ENCODE data around the gene PYDC1. TPM values are rescaled to one million over a fixed set of nuclear protein-coding genes. Genes with fewer than 3 reads are reported as not detected.
A peak's percentile ranks its signal among the peaks of the same experiment; 100 is the strongest.

The PYDC1 gene
- total and polyA plus RNA-seq, 2 of the 13 experiments (the other 11 are each of a cell fraction or from before 2014, with no cell fraction given): not detected

- H3K9ac ChIP-seq (ENCODE audit: insufficient read depth, low read depth, low read length): no peak overlapping the region
- no peak overlapping the region for H3K27ac ChIP-seq (ENCODE audit: extremely low read length, insufficient read depth, low read length)
- H4K20me1 ChIP-seq (ENCODE audit: insufficient read depth, low read length): peaks cover 54% of the 10 kb centered on the region
- no peak overlapping the region for H2AFZ ChIP-seq (ENCODE audit: low read length)
- H3K4me2 ChIP-seq (ENCODE audit: low read depth, low read length): no peak overlapping the region
- no peaks in the 10 kb centered on the region for H3K9me3 ChIP-seq (ENCODE audit: low read length)
- H3K4me1 ChIP-seq (ENCODE audit: insufficient read depth, low read length): 0 out of 2 replicates have a peak, but pooled peaks cover 5% of the 10 kb centered on the region
- FAIRE-seq: no peak
- WGBS (ENCODE audit: low lambda C conversion rate): 96% methylated on average over 5 of the region's 5 CpGs
- in situ Hi-C loops (cut with HindIII; ENCODE audit: extremely low pct_ligation_motif_present, low pct_unique_long_range_greater_than_20kb): no loop called here
- intact Hi-C loops (cut with micrococcal nuclease; ENCODE audit: unreplicated experiment): no loop called here
- H3K79me2 ChIP-seq (ENCODE audit: insufficient read depth, low read length): peaks cover 2% of the 10 kb centered on the region
- no TSS peak for BruUV-seq (replicated peaks)
- H3K4me3 ChIP-seq (replicated peaks in 1 of 3; ENCODE audit: insufficient read depth in 1 of 3, low read depth in 2 of 3, low read length in 3 of 3): no peak overlapping the region
- no peaks in the 10 kb centered on the region for H3K27me3 ChIP-seq (ENCODE audit: control insufficient read depth in 1 of 2, insufficient read depth in 2 of 2, low read length in 2 of 2)
- CTCF ChIA-PET (ENCODE audit: low intra/inter-chr PET ratio, low total read pairs): no interaction called here
- no peak for DNase-seq (ENCODE audit: low spot score)
- peaks cover 49 to 89% of the 10 kb centered on the region in 2 experiments for H3K36me3 ChIP-seq (replicated peaks in 1 of 2; ENCODE audit: control insufficient read depth in 1 of 2, insufficient read depth in 2 of 2, low read length in 2 of 2)
- ATAC-seq: peak; percentile 7
- POLR2A ChIA-PET: interaction anchor here (1.2 to 2.6 kb wide), 4 partner anchors 8 to 15 kb away, joined by 3 to 13 read pairs (median 6); partner anchors contain the start of gene FUS
- TF ChIP-seq HMGA1 (CRISPR knock-in tag; conservative IDR thresholded peaks at IDR 0.05) (no peak), ERF (CRISPR knock-in tag; IDR thresholded peaks at IDR 0.05) (no peak), ZNF530 (CRISPR knock-in tag; IDR thresholded peaks at IDR 0.05; ENCODE audit: low read depth) (no peak), HBP1 (CRISPR knock-in tag; IDR thresholded peaks at IDR 0.05; ENCODE audit: low read depth) (no peak), ZNF44 (CRISPR knock-in tag; IDR thresholded peaks at IDR 0.05) (no peak), MTF1 (CRISPR knock-in tag; IDR thresholded peaks at IDR 0.05) (no peak), POLR2G (IDR thresholded peaks at IDR 0.05; ENCODE audit: low read depth, low read length) (peak; percentile 61), ZNF264 (CRISPR knock-in tag; IDR thresholded peaks at IDR 0.05) (no peak), SP2 (CRISPR knock-in tag; IDR thresholded peaks at IDR 0.05) (no peak), ZKSCAN8 (CRISPR knock-in tag; IDR thresholded peaks at IDR 0.05; ENCODE audit: borderline replicate concordance) (no peak), ZNF709 (CRISPR knock-in tag; IDR thresholded peaks at IDR 0.05) (no peak), STAG1 (CRISPR knock-in tag; IDR thresholded peaks at IDR 0.05) (no peak), HDAC1 (CRISPR knock-in tag; IDR thresholded peaks at IDR 0.05) (no peak), KAT2B (IDR thresholded peaks at IDR 0.05; ENCODE audit: borderline replicate concordance, low read depth, low read length) (no peak), ZNF136 (CRISPR knock-in tag; IDR thresholded peaks at IDR 0.05; ENCODE audit: low read depth) (no peak), TOE1 (CRISPR knock-in tag; IDR thresholded peaks at IDR 0.05) (no peak), POLR2AphosphoS5 (IDR thresholded peaks at IDR 0.05; ENCODE audit: low read depth, low read length) (peak; percentile 29; the same call in 1 of the 2 replicates), SNRNP70 (IDR thresholded peaks at IDR 0.05; ENCODE audit: low read depth, low read length) (no peak), FOSL2 (CRISPR knock-in tag; IDR thresholded peaks at IDR 0.05) (no peak), POLR2A (IDR thresholded peaks at IDR 0.05; ENCODE audit: insufficient read depth in 1 of 2, low read depth in 2 of 2, low read length in 2 of 2) (peak; percentile 10 to 62; a peak in 3 of 4 replicates), SP4 (CRISPR knock-in tag; IDR thresholded peaks at IDR 0.05) (no peak), BCL6 (CRISPR knock-in tag; IDR thresholded peaks at IDR 0.05) (no peak), BHLHE40 (IDR thresholded peaks at IDR 0.05; ENCODE audit: low read length) (no peak), DZIP1 (CRISPR knock-in tag; IDR thresholded peaks at IDR 0.05) (no peak), EZH2 (conservative IDR thresholded peaks at IDR 0.05; ENCODE audit: low read depth, low read length) (no peak)
Measured at GRCh38 chr16:31191697-31192428, 25.1 kb downstream of the PYDC1 start.

All from HepG2 (cell line).